WTC11 (cell line): ENCODE data around the gene FBXL16. TPM values are rescaled to one million over a fixed set of nuclear protein-coding genes. Genes with fewer than 3 reads are reported as not detected.

Source experiments
- ATAC-seq: fragments of 200-7000 bp; cut with Tn5 transposase; 2 replicates; pipeline ENCODE4 v1.10.0; 2021; ENCODE audit warnings: mild to moderate bottlenecking, moderate library complexity
- CTCF ChIA-PET: fragments of 300-600 bp; sonication (Branson Sonifier 250); formaldehyde crosslinking; loops from one replicate; lab custom pipeline; 2021; ENCODE audit warnings: antibody characterized with exemption; lab: Charles Lee
- POLR2A ChIA-PET: fragments of 350-600 bp; sonication (Branson Sonifier 250); formaldehyde crosslinking; loops from one replicate; lab custom pipeline; 2021; ENCODE audit warnings: antibody characterized with exemption; lab: Charles Lee
- DNase-seq: peaks from one replicate; pipeline ENCODE4 v3.0.0; 2021; ENCODE audit warnings: low spot score
- H3K27ac Mint-ChIP-seq: 2 replicates; pipeline ENCODE4 v1.8.0; 2021; ENCODE audit warnings: mixed read lengths
- H3K27me3 Mint-ChIP-seq: 2 replicates; pipeline ENCODE4 v1.8.0; 2021; ENCODE audit warnings: low read depth, mild to moderate bottlenecking, moderate library complexity, mixed read lengths
- H3K36me3 Mint-ChIP-seq: 2 replicates; pipeline ENCODE4 v1.8.0; 2021; ENCODE audit warnings: mixed read lengths
- H3K4me1 Mint-ChIP-seq: 2 replicates; pipeline ENCODE4 v1.8.0; 2022; ENCODE audit warnings: mixed read lengths
- H3K4me3 Mint-ChIP-seq: 2 replicates; pipeline ENCODE4 v1.8.0; 2021; ENCODE audit warnings: mild to moderate bottlenecking, moderate library complexity, mixed read lengths
- H3K9me3 Mint-ChIP-seq: 2 replicates; pipeline ENCODE4 v1.8.0; 2021; ENCODE audit warnings: mixed read lengths
- ATF1 ChIP-seq: sonication (generic); formaldehyde crosslinking; IDR thresholded peaks from 2 replicates; pipeline ENCODE4 v1.8.1; 2023; ENCODE audit warnings: mild to moderate bottlenecking, moderate library complexity, missing genetic modification reagents
- CDX4 ChIP-seq: fragments of 250-450 bp; sonication (Bioruptor Pico); IDR thresholded peaks from 2 replicates; pipeline ENCODE4 v1.9.0; 2021; ENCODE audit warnings: moderate library complexity, mild to moderate bottlenecking, inconsistent platforms, borderline replicate concordance
- CREB1 ChIP-seq: sonication (generic); formaldehyde crosslinking; IDR thresholded peaks from 2 replicates; pipeline ENCODE4 v1.8.0; 2023; ENCODE audit warnings: mild to moderate bottlenecking, missing genetic modification reagents
- ELF4 ChIP-seq: sonication (generic); formaldehyde crosslinking; IDR thresholded peaks from 2 replicates; pipeline ENCODE4 v1.8.1; 2022; ENCODE audit warnings: low read depth, mild to moderate bottlenecking, moderate library complexity, missing genetic modification reagents
- GRHL2 ChIP-seq: fragments of 250-450 bp; sonication (Bioruptor Pico); IDR thresholded peaks from 2 replicates; pipeline ENCODE4 v1.8.0; 2022; ENCODE audit warnings: mild to moderate bottlenecking, moderate library complexity; ENCODE audit not compliant: insufficient replicate concordance, severe bottlenecking
- KAT7 ChIP-seq: sonication (generic); formaldehyde crosslinking; IDR thresholded peaks from 2 replicates; pipeline ENCODE4 v1.8.1; 2023; ENCODE audit warnings: missing genetic modification reagents, mild to moderate bottlenecking, borderline replicate concordance
- MLX ChIP-seq: sonication (generic); formaldehyde crosslinking; IDR thresholded peaks from 2 replicates; pipeline ENCODE4 v1.8.1; 2023; ENCODE audit warnings: mild to moderate bottlenecking, missing genetic modification reagents, moderate library complexity
- MXD4 ChIP-seq: fragments of 250-450 bp; sonication (Bioruptor Pico); IDR thresholded peaks from 2 replicates; pipeline ENCODE4 v1.8.0; 2021; ENCODE audit warnings: mild to moderate bottlenecking, moderate library complexity, borderline replicate concordance
- MYBL2 ChIP-seq: sonication (generic); formaldehyde crosslinking; IDR thresholded peaks from 2 replicates; pipeline ENCODE4 v1.8.1; 2023; ENCODE audit warnings: mild to moderate bottlenecking, moderate library complexity, missing genetic modification reagents
- NFATC4 ChIP-seq: fragments of 250-450 bp; sonication (Bioruptor Pico); IDR thresholded peaks from 2 replicates; pipeline ENCODE4 v1.9.0; 2021; ENCODE audit warnings: mild to moderate bottlenecking
- NFE2L1 ChIP-seq: sonication (generic); formaldehyde crosslinking; IDR thresholded peaks from 2 replicates; pipeline ENCODE4 v1.8.1; 2023; ENCODE audit warnings: missing genetic modification reagents
- OVOL2 ChIP-seq: fragments of 250-450 bp; sonication (Bioruptor Pico); IDR thresholded peaks from 2 replicates; pipeline ENCODE4 v1.9.0; 2021; ENCODE audit warnings: mild to moderate bottlenecking, borderline replicate concordance
- SMAD4 ChIP-seq: sonication (generic); formaldehyde crosslinking; IDR thresholded peaks from 2 replicates; pipeline ENCODE4 v1.8.0; 2022; ENCODE audit warnings: mild to moderate bottlenecking, missing genetic modification reagents
- SOX15 ChIP-seq: fragments of 250-450 bp; sonication (Bioruptor Pico); IDR thresholded peaks from 2 replicates; pipeline ENCODE4 v1.9.0; 2021; ENCODE audit warnings: mild to moderate bottlenecking
- ZNF532 ChIP-seq: fragments of 250-450 bp; sonication (Bioruptor Pico); IDR thresholded peaks from 2 replicates; pipeline ENCODE4 v1.9.0; 2021; ENCODE audit warnings: mild to moderate bottlenecking, borderline replicate concordance
- total RNA-seq: library from RNA; stranded (reverse); gene quantifications from 3 replicates; pipeline ENCODE4 v1.2.3, GENCODE V29; 2021
- TF ChIP-seq, protein P1 (sequence below): sonication (generic); formaldehyde crosslinking; IDR thresholded peaks from 2 replicates; pipeline ENCODE4 v1.8.1; 2022; ENCODE audit warnings: low read depth, missing genetic modification reagents, borderline replicate concordance
- TF ChIP-seq, protein P2 (sequence below): sonication (generic); formaldehyde crosslinking; IDR thresholded peaks from 2 replicates; pipeline ENCODE4 v1.8.1; 2022; ENCODE audit warnings: mild to moderate bottlenecking, missing genetic modification reagents, moderate library complexity, borderline replicate concordance
- TF ChIP-seq, protein P3 (sequence below): fragments of 250-450 bp; sonication (Bioruptor Pico); IDR thresholded peaks from 2 replicates; pipeline ENCODE4 v1.9.0; 2021; ENCODE audit warnings: mild to moderate bottlenecking

FBXL16 gene
- total RNA-seq, 1 experiment from 2014 or later, result 22.7 TPM

GRCh38 chr16:648071-648780, 57.4 kb downstream of the FBXL16 start (continued):
- TF ChIP-seq, protein P1, sequence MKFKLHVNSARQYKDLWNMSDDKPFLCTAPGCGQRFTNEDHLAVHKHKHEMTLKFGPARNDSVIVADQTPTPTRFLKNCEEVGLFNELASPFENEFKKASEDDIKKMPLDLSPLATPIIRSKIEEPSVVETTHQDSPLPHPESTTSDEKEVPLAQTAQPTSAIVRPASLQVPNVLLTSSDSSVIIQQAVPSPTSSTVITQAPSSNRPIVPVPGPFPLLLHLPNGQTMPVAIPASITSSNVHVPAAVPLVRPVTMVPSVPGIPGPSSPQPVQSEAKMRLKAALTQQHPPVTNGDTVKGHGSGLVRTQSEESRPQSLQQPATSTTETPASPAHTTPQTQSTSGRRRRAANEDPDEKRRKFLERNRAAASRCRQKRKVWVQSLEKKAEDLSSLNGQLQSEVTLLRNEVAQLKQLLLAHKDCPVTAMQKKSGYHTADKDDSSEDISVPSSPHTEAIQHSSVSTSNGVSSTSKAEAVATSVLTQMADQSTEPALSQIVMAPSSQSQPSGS, result no peak

DNA sequence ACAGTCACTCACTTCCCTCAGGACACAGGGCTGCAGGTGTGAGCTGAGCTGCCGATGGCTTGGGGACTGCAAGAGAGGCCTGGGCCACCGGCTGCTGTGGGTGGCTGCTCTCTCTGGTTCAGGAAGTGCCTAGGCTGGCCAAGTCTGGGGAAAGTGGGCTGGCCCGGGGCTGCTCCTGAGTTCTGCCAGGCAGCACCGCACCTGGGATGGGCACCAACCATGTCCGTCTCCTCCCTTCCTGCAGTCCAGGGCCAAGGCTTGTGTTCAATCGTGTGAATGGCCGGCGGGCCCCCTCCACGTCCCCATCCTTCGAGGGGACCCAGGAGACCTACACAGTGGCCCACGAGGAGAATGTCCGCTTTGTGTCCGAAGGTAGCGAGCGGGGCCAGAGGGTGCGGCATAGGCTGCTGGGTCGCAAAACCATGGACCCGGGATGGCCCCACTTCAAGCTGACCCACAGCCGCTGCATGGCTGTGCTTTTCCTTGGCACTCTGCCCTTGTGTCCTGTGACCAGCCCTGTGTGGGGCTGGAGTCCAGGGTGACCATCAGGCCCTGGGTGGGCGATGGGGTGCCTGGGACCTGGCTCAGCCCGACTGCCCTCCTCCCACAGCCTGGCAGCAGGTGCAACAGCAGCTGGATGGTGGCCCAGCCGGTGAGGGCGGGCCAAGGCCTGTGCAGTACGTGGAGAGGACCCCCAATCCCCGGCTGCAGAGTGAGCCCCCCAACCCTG, 58.3 kb downstream of the FBXL16 start:
- no peak for DNase-seq
- ChIA-PET POLR2A (interaction anchor here (0.5 to 2.3 kb wide), 3 partner anchors 9 to 265 kb away, joined by 4 to 7 read pairs (median 7); partner anchors contain the start of gene METTL26), CTCF (interaction anchor here (0.6 to 6.4 kb wide), 31 partner anchors 10 to 277 kb away, joined by 3 to 54 read pairs (median 5); partner anchors contain the start of genes ANTKMT, CIAO3, DECR2 and METTL26)
- Mint-ChIP-seq H3K27me3 (no peaks in the 10 kb centered on the region), H3K27ac (no peak overlapping the region), H3K36me3 (no peaks in the 10 kb centered on the region), H3K4me1 (peaks cover 10% of the 10 kb centered on the region; the same call in 1 of the 2 replicates), H3K9me3 (no peaks in the 10 kb centered on the region), H3K4me3 (no peak overlapping the region)
- TF ChIP-seq NFE2L1 (CRISPR knock-in tag), result no peak
- no peak for TF ChIP-seq ELF4 (CRISPR knock-in tag)
- TF ChIP-seq GRHL2 (CRISPR knock-in tag), result no peak
- TF ChIP-seq, protein P2, sequence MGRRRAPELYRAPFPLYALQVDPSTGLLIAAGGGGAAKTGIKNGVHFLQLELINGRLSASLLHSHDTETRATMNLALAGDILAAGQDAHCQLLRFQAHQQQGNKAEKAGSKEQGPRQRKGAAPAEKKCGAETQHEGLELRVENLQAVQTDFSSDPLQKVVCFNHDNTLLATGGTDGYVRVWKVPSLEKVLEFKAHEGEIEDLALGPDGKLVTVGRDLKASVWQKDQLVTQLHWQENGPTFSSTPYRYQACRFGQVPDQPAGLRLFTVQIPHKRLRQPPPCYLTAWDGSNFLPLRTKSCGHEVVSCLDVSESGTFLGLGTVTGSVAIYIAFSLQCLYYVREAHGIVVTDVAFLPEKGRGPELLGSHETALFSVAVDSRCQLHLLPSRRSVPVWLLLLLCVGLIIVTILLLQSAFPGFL (CRISPR knock-in tag), result no peak
- TF ChIP-seq NFATC4, result 0 out of 2 replicates have a peak, but pooled peaks have one; percentile 15
- TF ChIP-seq ATF1 (CRISPR knock-in tag), result no peak
- no peak for TF ChIP-seq SOX15 (CRISPR knock-in tag)
- no peak for TF ChIP-seq KAT7
- TF ChIP-seq, protein P3, sequence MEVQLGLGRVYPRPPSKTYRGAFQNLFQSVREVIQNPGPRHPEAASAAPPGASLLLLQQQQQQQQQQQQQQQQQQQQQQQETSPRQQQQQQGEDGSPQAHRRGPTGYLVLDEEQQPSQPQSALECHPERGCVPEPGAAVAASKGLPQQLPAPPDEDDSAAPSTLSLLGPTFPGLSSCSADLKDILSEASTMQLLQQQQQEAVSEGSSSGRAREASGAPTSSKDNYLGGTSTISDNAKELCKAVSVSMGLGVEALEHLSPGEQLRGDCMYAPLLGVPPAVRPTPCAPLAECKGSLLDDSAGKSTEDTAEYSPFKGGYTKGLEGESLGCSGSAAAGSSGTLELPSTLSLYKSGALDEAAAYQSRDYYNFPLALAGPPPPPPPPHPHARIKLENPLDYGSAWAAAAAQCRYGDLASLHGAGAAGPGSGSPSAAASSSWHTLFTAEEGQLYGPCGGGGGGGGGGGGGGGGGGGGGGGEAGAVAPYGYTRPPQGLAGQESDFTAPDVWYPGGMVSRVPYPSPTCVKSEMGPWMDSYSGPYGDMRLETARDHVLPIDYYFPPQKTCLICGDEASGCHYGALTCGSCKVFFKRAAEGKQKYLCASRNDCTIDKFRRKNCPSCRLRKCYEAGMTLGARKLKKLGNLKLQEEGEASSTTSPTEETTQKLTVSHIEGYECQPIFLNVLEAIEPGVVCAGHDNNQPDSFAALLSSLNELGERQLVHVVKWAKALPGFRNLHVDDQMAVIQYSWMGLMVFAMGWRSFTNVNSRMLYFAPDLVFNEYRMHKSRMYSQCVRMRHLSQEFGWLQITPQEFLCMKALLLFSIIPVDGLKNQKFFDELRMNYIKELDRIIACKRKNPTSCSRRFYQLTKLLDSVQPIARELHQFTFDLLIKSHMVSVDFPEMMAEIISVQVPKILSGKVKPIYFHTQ (CRISPR knock-in tag), result no peak
- TF ChIP-seq CDX4 (CRISPR knock-in tag), result no peak
- TF ChIP-seq OVOL2 (CRISPR knock-in tag), result no peak
- no peak for TF ChIP-seq SMAD4 (CRISPR knock-in tag)
- no peak for TF ChIP-seq ZNF532 (CRISPR knock-in tag)
- no peak for TF ChIP-seq MXD4 (CRISPR knock-in tag)
- TF ChIP-seq MYBL2 (CRISPR knock-in tag), result no peak
- no peak for TF ChIP-seq CREB1 (CRISPR knock-in tag)
- 0 out of 2 replicates have a peak, but pooled peaks have one; percentile 18 for TF ChIP-seq MLX
- no peak for ATAC-seq
